ENCODE results near the gene SPOCK1.

- no peak for TF ChIP-seq EZH2 (IDR thresholded peaks at IDR 0.05)
- no peak for TF ChIP-seq FOXP2 (optimal IDR thresholded peaks at IDR 0.05; ENCODE audit: control extremely low read depth, extremely low read length, insufficient read depth)
- TF ChIP-seq POLR2AphosphoS5 (IDR thresholded peaks at IDR 0.05; ENCODE audit: borderline replicate concordance, low read depth, low read length): no peak
Measured at GRCh38 chr5:137155261-137156000, 343.7 kb downstream of the SPOCK1 start.

All from SK-N-MC (cell line).